ENCODE measurements around the gene MUC22.

DNA sequence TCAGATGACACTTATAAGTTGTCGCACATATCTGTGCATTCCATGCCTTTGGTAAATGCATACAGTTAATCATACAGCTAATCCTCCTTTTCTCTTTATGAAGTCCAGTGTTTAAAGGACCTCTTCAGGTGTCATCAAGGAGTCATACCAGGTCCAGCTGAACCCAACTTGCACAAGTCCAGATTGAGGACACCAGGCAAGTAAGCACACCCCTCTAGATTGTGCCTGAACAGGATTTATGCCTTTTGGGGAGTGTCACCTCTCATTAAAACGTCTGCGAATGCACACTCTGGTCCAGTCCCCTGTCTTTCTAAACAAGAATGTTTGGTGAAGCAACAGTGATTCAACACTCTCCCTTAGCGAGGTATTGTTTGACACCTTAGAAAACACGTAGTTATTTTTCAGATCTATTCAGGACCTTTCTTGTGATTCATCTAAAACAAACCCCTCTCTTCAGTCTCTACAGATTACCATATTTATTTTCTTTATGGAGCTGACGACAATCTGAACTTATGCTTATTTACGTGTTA lies 53.7 kb downstream of the MUC22 start:
- no peak for TF ChIP-seq BMI1 (IDR thresholded peaks at IDR 0.05; ENCODE audit: borderline replicate concordance)
- TF ChIP-seq, protein P1, sequence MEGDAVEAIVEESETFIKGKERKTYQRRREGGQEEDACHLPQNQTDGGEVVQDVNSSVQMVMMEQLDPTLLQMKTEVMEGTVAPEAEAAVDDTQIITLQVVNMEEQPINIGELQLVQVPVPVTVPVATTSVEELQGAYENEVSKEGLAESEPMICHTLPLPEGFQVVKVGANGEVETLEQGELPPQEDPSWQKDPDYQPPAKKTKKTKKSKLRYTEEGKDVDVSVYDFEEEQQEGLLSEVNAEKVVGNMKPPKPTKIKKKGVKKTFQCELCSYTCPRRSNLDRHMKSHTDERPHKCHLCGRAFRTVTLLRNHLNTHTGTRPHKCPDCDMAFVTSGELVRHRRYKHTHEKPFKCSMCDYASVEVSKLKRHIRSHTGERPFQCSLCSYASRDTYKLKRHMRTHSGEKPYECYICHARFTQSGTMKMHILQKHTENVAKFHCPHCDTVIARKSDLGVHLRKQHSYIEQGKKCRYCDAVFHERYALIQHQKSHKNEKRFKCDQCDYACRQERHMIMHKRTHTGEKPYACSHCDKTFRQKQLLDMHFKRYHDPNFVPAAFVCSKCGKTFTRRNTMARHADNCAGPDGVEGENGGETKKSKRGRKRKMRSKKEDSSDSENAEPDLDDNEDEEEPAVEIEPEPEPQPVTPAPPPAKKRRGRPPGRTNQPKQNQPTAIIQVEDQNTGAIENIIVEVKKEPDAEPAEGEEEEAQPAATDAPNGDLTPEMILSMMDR (IDR thresholded peaks at IDR 0.05 in 2 of 3, conservative IDR thresholded peaks at IDR 0.05 in 1 of 3; ENCODE audit: control insufficient read depth in 2 of 3, extremely low read depth in 1 of 3, insufficient read depth in 1 of 3, low read depth in 3 of 3, low read length in 3 of 3) = no peak
- TF ChIP-seq POLR2A (IDR thresholded peaks at IDR 0.05; ENCODE audit: low read depth, low read length) = no peak
- no peak for TF ChIP-seq SUZ12 (IDR thresholded peaks at IDR 0.05; ENCODE audit: unreplicated experiment)
- TF ChIP-seq EP300 (IDR thresholded peaks at IDR 0.05; ENCODE audit: borderline replicate concordance in 1 of 2, control insufficient read depth in 1 of 2, low read depth in 2 of 2, low read length in 2 of 2) = no peak
- no peak for TF ChIP-seq EZH2 (IDR thresholded peaks at IDR 0.05; ENCODE audit: borderline replicate concordance, control insufficient read depth, low read depth, low read length)
- TF ChIP-seq CEBPB (IDR thresholded peaks at IDR 0.05; ENCODE audit: borderline replicate concordance in 1 of 2, low read depth in 2 of 2, low read length in 2 of 2) = no peak
- no peak for TF ChIP-seq NFIC (IDR thresholded peaks at IDR 0.05; ENCODE audit: low read depth, low read length)
- TF ChIP-seq POLR2AphosphoS5 (IDR thresholded peaks at IDR 0.05; ENCODE audit: low read length) = no peak

Measured in GM12878 (cell line).